Measurements from ENCODE around the gene BORCS6.

Gene BORCS6

GRCh38 chr17:8150194-8151119 is 39.5 kb downstream of the BORCS6 start:
- TF ChIP-seq, protein P1, sequence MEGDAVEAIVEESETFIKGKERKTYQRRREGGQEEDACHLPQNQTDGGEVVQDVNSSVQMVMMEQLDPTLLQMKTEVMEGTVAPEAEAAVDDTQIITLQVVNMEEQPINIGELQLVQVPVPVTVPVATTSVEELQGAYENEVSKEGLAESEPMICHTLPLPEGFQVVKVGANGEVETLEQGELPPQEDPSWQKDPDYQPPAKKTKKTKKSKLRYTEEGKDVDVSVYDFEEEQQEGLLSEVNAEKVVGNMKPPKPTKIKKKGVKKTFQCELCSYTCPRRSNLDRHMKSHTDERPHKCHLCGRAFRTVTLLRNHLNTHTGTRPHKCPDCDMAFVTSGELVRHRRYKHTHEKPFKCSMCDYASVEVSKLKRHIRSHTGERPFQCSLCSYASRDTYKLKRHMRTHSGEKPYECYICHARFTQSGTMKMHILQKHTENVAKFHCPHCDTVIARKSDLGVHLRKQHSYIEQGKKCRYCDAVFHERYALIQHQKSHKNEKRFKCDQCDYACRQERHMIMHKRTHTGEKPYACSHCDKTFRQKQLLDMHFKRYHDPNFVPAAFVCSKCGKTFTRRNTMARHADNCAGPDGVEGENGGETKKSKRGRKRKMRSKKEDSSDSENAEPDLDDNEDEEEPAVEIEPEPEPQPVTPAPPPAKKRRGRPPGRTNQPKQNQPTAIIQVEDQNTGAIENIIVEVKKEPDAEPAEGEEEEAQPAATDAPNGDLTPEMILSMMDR (IDR thresholded peaks at IDR 0.05; ENCODE audit: low read depth, low read length), result no peak
- DNase-seq (ENCODE audit: extremely low read depth, low read depth), result no peak

DNA sequence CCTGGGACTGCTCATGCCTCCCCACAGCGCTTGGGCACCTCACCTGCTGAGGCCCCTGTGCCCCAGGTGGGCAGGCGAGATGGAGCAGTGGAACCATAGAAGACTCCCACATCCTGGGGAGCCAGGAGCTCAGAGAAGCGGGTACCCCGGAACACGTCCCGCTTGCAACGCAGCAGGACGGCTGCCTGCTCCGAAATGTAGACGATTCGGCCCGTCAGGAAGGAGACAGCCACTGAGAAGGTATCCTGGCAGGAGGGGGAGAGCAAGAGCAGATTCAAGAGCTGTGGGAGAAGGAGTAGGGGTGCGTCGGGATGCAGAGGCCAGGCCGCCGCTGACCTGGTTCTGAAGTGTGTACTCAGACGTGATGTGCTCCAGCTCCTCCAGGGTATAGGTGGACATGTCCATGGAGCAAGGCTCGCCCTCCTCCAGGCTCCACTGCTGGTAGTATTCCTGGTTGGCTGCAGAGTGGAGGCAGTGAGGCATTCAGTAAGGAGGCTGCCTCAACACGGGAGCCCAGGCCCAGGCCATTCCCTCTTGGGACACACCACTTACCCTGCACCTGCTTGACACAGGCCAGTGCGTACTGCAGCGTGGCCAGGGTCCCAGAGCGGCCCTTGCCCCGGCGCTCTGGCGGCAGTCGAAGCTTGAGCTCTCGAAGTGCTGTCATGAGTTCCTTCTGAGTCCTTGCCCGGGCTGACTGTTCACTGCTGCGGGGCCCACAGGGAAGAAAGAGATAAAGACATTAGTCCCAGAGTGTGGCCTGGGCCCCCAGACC is 40.4 kb downstream of the BORCS6 start:
- DNase-seq (ENCODE audit: extremely low read depth, low read depth), result no peak
- TF ChIP-seq, protein P1 (IDR thresholded peaks at IDR 0.05; ENCODE audit: low read depth, low read length), result no peak

DNA sequence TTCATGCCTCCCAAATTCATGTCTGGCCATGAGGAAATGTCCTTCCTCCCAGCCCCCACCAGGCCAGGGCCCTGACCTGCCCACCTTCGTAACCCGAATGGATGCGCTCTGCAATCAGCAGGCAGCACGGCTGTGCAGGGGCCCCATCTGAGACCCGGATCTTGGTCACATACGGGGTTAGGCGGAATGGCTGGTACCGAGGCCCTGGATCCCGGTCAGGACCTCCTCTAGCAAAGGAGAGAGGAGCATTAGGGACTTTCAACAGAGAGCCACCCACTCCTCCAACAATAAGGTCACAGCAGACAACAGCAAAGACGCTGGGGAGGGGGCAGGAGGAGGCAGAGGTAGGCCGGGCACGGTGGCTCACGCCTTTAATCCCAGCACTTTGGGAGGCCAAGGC is 41.4 kb downstream of the BORCS6 start:
- no peak for DNase-seq (ENCODE audit: extremely low read depth, low read depth)
- TF ChIP-seq, protein P1 (IDR thresholded peaks at IDR 0.05; ENCODE audit: low read depth, low read length), result no peak

- DNase-seq (ENCODE audit: extremely low read depth, low read depth), result no peak
- TF ChIP-seq, protein P1 (IDR thresholded peaks at IDR 0.05; ENCODE audit: low read depth, low read length), result no peak
Measured at GRCh38 chr17:8147805-8148404, 42.1 kb downstream of the BORCS6 start.

DNA sequence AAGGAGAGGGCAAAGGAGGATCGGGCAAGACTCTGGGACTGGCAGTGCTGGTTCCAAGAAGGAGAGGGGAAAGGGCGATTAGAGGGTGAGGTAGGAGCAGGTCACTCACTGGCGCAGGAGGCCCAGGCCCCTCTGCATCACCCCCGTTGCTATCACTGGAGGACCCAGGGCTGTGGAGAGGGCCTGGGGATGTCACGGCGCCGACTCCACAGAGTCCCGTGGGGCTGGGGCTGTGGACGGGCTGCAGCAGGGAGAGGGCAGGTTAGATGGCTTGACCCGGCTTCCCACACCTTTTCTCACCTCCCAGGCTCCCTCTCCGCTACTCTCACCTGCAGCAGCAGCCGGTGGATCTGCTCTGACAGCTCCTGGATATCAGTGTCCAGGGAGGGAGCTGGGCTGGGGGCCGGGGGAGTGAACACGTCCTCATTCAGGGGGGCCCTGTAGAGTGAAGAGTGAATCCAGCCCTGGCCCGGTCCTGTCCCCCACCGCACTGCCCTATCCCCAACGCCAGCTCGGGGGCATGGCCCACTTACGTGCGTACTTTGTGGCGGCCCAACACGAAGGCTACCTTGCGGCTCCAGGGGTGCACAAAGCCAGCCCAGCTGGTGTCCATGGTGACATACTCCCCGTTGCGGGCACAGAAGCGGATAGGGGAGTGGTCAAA is 42.7 kb downstream of the BORCS6 start:
- DNase-seq (ENCODE audit: extremely low read depth, low read depth), result no peak
- TF ChIP-seq, protein P1 (IDR thresholded peaks at IDR 0.05; ENCODE audit: low read depth, low read length), result no peak

DNA sequence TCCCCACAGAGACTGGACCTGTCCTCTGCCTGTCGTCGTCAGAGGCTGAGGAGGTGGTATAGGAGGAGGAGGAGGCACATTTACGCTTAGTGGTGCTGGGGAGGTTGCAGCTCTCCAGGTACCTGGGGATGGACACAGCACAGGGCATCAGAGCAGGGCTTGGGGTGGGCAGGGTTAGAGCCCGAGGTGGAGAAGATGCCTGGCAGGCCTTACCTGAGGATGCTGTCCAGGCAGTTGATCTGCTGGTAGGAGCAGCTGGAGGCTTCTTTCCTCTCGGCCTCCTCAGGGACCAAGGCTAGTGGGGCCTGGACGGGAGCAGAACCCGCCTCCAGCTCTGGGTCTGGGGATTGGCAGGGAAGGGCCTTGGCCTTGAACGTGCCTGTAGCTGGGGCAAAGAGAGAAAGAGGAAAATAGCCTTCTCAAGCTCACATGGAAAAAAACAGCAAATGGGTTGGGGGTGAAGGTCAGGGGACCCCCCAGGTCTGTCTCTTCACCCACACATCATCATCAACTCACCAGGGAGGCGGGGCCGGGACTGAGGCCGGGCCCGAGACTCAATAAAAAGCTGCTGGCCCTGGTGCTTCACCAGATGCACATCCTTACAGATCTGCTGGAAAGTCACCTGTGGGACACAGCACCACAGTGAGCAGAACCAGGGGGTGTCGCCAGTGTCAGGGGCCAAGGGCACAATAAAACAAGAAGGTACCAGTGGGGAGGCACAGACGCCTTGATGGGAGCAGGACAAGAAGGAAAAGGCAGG is 43.4 kb downstream of the BORCS6 start:
- TF ChIP-seq, protein P1 (IDR thresholded peaks at IDR 0.05; ENCODE audit: low read depth, low read length), result no peak
- no peak for DNase-seq (ENCODE audit: extremely low read depth, low read depth)

All from AG09319 (cell line).